GM18861 (cell line): Measurements from ENCODE around the gene WLS.
"Not testable (repeated sequence)": the region's sequence is repeated elsewhere in the genome, so short reads cannot be mapped to it uniquely, and the experiment has no call there.

ENCODE experiments used
- ATAC-seq: cut with Tn5 transposase; IDR thresholded peaks from one replicate; pipeline ENCODE4 v1.9.1; 2021; ENCODE audit not compliant: unreplicated experiment

The WLS gene

GRCh38 chr1:68168545-68169171, 63.7 kb downstream of the WLS start:
- ATAC-seq, result no peak

GRCh38 chr1:68167211-68167610, 65.1 kb downstream of the WLS start:
- ATAC-seq, result no peak

GRCh38 chr1:68166348-68166747, 66.0 kb downstream of the WLS start:
- no peak for ATAC-seq

GRCh38 chr1:68165665-68166064, 66.7 kb downstream of the WLS start:
- ATAC-seq, result no peak

- ATAC-seq, result no peak
Observed at GRCh38 chr1:68164918-68165317, 67.4 kb downstream of the WLS start.

GRCh38 chr1:68163220-68163619, 69.1 kb downstream of the WLS start:
- ATAC-seq, result no peak

GRCh38 chr1:68162761-68163160, 69.6 kb downstream of the WLS start:
- no peak for ATAC-seq

GRCh38 chr1:68161672-68162071, 70.7 kb downstream of the WLS start:
- ATAC-seq, result not testable (repeated sequence)

GRCh38 chr1:68160935-68161334, 71.4 kb downstream of the WLS start:
- ATAC-seq, result peak; percentile 94

GRCh38 chr1:68160021-68160420, 72.3 kb downstream of the WLS start:
- ATAC-seq, result no peak

- ATAC-seq, result no peak
Observed at GRCh38 chr1:68158837-68159236, 73.5 kb downstream of the WLS start.

- ATAC-seq, result no peak
Observed at GRCh38 chr1:68157416-68157815, 74.9 kb downstream of the WLS start.

- no peak for ATAC-seq
Observed at GRCh38 chr1:68151690-68152089, 80.6 kb downstream of the WLS start.

GRCh38 chr1:68149907-68150306, 82.4 kb downstream of the WLS start:
- no peak for ATAC-seq

GRCh38 chr1:68149110-68149798, 83.1 kb downstream of the WLS start:
- no peak for ATAC-seq

GRCh38 chr1:68148631-68149030, 83.7 kb downstream of the WLS start:
- no peak for ATAC-seq

- no peak for ATAC-seq
Observed at GRCh38 chr1:68147534-68148171, 84.7 kb downstream of the WLS start.

GRCh38 chr1:68145418-68146126, 86.8 kb downstream of the WLS start:
- ATAC-seq, result no peak

GRCh38 chr1:68144856-68145255, 87.5 kb downstream of the WLS start:
- no peak for ATAC-seq

GRCh38 chr1:68143633-68144032, 88.7 kb downstream of the WLS start:
- no peak for ATAC-seq

GRCh38 chr1:68142461-68142860, 89.9 kb downstream of the WLS start:
- ATAC-seq, result no peak

GRCh38 chr1:68142036-68142435, 90.3 kb downstream of the WLS start:
- ATAC-seq, result no peak
